ENCODE data around the gene RNF138.
A peak's percentile ranks its signal among the peaks of the same experiment; 100 is the strongest.
"Not testable (repeated sequence)": the region's sequence is repeated elsewhere in the genome, so short reads cannot be mapped to it uniquely, and the experiment has no call there.

RNF138 gene

DNA sequence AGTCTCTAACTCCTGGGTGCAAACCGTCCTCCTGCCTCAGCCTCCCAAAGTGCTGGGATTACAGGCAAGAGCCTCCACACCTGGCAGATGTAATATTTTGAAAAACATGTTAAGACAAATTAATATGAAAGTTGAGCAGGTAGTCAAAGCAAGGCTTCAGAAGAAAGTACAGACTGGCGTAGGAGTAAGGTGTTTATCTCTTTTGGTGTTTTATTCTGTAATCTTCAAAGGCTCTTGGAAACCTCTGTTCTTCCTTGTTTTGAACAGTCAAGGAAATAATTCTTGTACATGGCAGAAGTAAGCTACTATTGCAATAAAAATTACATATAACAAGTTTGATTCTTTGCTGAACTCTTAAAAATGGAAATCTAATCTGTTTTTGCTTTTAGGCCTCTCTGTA lies 5.3 kb downstream of the RNF138 start:
- DNase-seq, result no peak

DNA sequence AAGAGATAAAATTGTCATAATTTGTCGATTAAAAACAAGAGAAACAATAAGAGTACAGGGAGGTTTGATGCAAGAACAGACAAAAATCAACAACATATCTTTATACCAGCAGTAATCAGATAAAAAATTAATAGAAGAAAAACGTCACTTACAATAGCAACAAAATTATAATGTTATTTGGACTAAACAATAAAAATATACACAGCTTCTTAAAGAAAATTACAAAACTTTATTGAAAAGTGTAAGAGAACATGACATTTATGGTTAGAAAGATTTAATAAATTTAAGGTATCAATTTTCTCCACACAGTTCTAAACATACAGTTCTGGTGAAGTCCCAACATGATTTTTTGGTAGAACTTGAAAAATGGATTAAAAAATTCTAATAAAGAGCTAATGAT lies 12.8 kb downstream of the RNF138 start:
- no peak for DNase-seq

GRCh38 chr18:32110005-32110404 lies 18.3 kb downstream of the RNF138 start:
- DNase-seq, result no peak

DNA sequence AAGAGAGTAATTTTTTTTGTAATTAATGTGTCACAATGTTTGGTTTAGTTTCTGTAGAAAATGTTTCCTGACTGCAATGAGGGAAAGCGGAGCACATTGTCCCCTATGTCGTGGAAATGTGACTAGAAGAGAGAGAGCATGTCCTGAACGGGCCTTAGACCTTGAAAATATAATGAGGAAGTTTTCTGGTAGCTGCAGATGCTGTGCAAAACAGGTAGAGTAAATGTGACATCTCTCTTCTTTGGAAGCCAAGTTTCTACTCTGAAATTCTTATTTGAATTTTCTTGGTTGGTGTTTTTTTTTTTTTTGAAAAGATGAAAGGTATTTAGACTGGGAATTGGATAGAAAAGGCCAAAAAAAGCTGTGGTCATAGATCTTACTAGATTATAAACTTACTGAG lies 20.0 kb downstream of the RNF138 start:
- no peak for DNase-seq

DNA sequence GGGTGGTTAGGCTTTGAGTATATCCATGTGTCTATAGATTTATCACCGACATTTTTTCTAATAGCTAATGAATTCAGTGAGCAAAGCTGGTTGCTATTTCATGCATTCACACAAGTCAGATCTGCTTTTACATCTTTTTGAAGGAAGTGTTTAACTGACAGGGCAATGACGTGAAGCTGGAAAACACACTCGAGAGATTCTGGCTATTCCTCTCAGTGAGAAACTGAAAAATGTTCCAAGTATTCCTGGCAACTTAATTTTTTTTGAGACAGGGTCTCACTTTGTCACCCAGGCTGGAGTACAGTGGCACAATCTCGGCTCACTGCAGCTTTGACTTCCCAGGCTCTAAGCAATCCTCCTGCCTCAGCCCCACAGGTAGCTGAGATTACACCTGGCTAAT lies 21.2 kb downstream of the RNF138 start:
- DNase-seq, result no peak

GRCh38 chr18:32114293-32114942 lies 22.7 kb downstream of the RNF138 start:
- DNase-seq, result no peak

DNA sequence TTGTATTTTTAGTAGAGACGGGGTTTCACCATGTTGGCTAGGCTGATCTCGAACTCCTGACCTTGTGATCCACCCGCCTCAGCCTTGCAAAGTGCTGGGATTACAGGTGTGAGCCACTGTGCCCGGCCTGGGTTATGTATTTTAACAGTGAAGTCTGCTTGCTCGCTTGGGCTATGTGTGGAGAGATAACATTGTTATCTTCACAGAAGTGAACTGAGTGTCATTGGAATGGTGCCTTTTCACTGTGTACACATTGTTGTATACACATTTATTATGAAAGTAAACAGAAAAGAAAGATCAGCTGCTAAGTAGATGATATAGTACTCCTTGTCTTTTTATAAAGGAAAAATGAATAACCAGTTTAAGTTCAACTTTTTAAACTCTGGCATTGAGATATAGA lies 30.4 kb downstream of the RNF138 start:
- no peak for DNase-seq

DNA sequence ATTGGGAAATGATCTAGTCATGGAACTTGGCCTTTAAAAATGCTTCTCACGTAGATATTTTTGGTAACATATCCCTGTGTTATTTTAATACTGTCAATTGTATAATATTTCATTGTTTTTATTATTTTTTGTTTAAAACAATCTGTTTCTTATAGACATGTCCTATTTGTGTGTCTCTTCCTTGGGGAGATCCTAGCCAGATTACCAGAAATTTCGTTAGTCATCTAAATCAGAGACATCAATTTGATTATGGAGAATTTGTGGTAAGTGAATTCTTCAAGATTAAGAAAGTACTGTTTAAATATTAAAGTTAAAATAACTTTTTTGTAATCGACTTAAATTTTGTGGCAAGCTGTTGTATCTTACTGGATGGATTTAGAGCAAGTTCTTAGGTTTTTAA lies 34.9 kb downstream of the RNF138 start:
- DNase-seq, result no peak

DNA sequence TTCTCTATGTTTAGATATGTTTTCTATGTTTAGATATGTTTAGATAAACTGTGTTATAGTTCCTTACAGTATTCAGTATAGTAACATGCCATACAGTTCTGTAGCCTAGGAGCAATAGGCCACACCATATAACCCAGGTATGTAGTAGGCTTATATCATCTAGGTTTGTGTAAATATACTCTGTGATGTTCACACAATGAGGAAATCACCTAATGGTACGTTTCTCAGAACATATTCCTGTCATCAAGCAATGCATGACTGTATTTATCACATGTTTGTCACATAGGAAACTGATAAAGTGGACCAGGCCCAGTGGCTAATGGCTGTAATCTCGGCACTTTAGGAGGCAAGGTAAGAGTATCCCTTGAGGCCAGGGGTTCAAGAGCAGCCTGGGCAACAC lies 44.0 kb downstream of the RNF138 start:
- DNase-seq, result no peak

GRCh38 chr18:32138332-32138982 lies 46.8 kb downstream of the RNF138 start:
- no peak for DNase-seq

DNA sequence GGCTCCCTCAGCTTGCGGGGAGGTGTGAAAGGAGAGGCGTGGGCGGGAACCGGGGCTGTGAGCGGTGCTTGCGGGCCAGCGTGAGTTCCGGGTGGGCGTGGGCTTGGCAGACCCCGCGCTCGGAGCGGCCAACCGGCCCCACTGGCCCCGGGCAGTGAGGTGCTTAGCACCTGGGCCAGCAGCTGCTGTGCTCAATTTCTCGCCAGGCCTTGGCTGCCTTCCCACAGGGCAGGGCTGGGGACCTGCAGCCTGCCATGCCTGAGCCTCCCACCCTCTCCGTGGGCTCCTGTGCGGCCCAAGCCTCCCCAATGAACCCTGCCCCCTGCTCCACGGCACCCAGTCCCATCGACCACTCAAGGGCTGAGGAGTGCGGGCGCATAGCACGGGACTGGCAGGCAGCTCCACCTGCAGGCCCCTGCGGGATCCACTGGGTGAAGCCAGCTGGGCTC lies 48.2 kb downstream of the RNF138 start:
- DNase-seq, result no peak

GRCh38 chr18:32148185-32148870 lies 56.7 kb downstream of the RNF138 start:
- no peak for DNase-seq

GRCh38 chr18:32152705-32153448 lies 61.2 kb downstream of the RNF138 start:
- DNase-seq, result no peak

DNA sequence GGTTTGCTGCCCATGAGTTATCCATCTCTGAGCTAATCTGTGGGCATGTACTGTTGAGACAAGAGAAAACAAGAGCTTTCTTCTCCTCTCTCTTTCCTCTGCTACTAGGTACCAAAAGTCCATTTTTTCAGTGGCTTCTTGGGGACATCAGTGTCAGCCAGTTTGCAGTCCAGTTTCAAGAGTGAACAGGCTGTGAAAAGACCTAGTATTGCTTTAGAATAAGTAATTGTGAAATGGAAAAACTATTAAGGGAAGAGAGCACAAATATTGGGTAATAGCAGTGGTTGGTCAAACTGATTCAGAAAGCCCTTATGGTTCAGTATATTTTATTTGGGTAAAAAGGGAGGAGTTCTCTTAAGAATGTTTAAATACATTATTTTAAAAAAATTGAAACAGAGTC lies 65.2 kb downstream of the RNF138 start:
- DNase-seq, result no peak

DNA sequence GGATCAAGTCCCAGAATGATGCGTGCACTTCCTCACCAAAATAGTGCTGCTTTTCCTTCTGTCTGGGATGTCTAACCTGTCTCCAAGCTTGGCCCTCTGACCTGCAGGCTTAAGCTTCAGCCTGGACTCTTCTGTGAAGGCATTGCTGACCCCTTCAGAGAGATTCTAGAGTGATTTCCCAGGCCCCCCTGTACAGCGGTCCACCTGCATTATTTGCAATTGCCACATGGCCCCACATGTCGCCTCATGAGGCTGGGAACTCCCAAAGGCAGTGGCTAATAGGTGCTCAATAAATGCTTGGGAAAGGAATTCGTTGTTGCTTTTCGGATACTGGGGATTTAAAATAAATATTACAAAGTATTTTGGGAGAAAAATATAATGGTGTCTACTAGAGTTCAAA lies 65.9 kb downstream of the RNF138 start:
- DNase-seq, result no peak

GRCh38 chr18:32158108-32158624 lies 66.5 kb downstream of the RNF138 start:
- peak; percentile 53 for DNase-seq

- not testable (repeated sequence) for DNase-seq
Measured at GRCh38 chr18:32158631-32159030, 67.0 kb downstream of the RNF138 start.

GRCh38 chr18:32160547-32160946 lies 68.9 kb downstream of the RNF138 start:
- DNase-seq, result no peak

GRCh38 chr18:32167980-32168730 lies 76.5 kb downstream of the RNF138 start:
- DNase-seq, result peak; percentile 16

DNA sequence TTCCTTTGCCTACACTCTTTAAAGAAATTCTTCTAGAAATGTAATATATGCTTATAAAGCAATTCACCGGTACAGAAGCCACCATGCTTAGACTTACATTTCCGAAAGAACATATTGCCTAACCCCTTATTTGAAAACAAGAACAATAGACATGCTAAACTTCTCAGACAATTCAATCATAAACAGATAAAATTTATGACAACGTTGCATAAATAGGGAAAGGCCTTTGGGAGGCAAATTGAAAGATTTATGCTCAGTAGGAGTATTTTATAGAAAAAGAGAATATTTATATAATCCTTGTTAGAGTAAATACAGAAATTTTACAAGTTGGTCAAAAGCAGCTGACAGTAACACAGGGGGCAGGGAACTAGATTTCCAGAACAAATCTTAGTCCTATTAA lies 82.0 kb downstream of the RNF138 start:
- DNase-seq, result no peak

GRCh38 chr18:32174719-32175118 lies 83.0 kb downstream of the RNF138 start:
- no peak for DNase-seq

- no peak for DNase-seq
Measured at GRCh38 chr18:32175265-32175664, 83.6 kb downstream of the RNF138 start.

DNA sequence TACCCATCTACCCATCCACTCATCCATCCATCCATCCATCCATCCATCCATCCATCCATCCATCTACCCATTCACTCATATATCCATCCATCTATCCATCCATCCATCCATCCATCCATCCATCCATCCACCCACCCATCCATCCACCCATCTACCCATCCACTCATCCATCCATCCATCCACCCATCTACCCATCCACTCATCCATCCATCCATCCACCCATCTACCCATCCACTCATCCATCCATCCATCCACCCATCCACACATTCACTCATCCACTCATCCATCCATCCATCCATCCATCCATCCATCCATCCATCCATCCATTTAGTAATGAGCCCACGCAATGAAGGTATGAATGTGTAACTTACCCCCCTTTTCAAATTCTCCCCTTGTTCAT lies 85.1 kb downstream of the RNF138 start:
- DNase-seq, result not testable (repeated sequence)
